Measurements from ENCODE around the gene APLNR. TPM values are rescaled to one million over a fixed set of nuclear protein-coding genes. Genes with fewer than 3 reads are reported as not detected.

The APLNR gene
- total and polyA plus RNA-seq, 2 of the 4 experiments (the other 2 are of a cell fraction): not detected

- no peak overlapping the region for H4K91ac ChIP-seq (ENCODE audit: insufficient read depth, low read depth, low read length)
- H4K5ac ChIP-seq (ENCODE audit: low read depth, low read length): no peak overlapping the region
- H2AFZ ChIP-seq (replicated peaks; ENCODE audit: low read length, poor library complexity): no peak overlapping the region
- H2AK9ac ChIP-seq (replicated peaks; ENCODE audit: low read depth, low read length, poor library complexity): no peak overlapping the region
- H2BK120ac ChIP-seq (ENCODE audit: low read depth, low read length): no peak overlapping the region; the same call in 1 of the 2 replicates
- no peaks in the 10 kb centered on the region for H3K9me1 ChIP-seq (ENCODE audit: insufficient read depth, low read length)
- H2BK5ac ChIP-seq (ENCODE audit: low read depth, low read length, poor library complexity, severe bottlenecking): peak overlapping the region; percentile 87
- no peak overlapping the region for H2AK5ac ChIP-seq (ENCODE audit: low read depth, low read length)
- BruUV-seq (replicated peaks): no TSS peak
- H4K20me1 ChIP-seq (ENCODE audit: insufficient read depth, low read length): no peaks in the 10 kb centered on the region
- peak; percentile 70 for TF ChIP-seq CEBPB (IDR thresholded peaks at IDR 0.05; ENCODE audit: low read depth, low read length)
- TF ChIP-seq, protein P1, sequence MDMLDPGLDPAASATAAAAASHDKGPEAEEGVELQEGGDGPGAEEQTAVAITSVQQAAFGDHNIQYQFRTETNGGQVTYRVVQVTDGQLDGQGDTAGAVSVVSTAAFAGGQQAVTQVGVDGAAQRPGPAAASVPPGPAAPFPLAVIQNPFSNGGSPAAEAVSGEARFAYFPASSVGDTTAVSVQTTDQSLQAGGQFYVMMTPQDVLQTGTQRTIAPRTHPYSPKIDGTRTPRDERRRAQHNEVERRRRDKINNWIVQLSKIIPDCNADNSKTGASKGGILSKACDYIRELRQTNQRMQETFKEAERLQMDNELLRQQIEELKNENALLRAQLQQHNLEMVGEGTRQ (IDR thresholded peaks at IDR 0.05; ENCODE audit: low read depth, low read length): no peak
- TF ChIP-seq NFE2L2 (IDR thresholded peaks at IDR 0.05; ENCODE audit: low read depth, low read length): no peak
- TF ChIP-seq SMC3 (IDR thresholded peaks at IDR 0.05; ENCODE audit: low read depth, low read length): no peak
- CTCF ChIA-PET: interaction anchor here (1.4 kb wide), 1 partner anchor 415 kb away, joined by 3 read pairs; no protein-coding TSS in a partner anchor
- dilution Hi-C loops (cut with HindIII; ENCODE audit: low sequenced_read_pairs, unreplicated experiment): no loop called here
- no peak overlapping the region for H3K18ac ChIP-seq (ENCODE audit: low read depth, low read length)
- peaks cover 2% of the 10 kb centered on the region for H3K4me1 ChIP-seq (ENCODE audit: control insufficient read depth, insufficient read depth, low read length)
- no peak overlapping the region for H3K4ac ChIP-seq (ENCODE audit: low read depth, low read length)
- intact Hi-C loops (cut with micrococcal nuclease): no loop called here
- no peak overlapping the region for H3K9ac ChIP-seq (ENCODE audit: low read depth, low read length)
- H3K36me3 ChIP-seq (ENCODE audit: control insufficient read depth, insufficient read depth, low read length): no peaks in the 10 kb centered on the region
- no peak overlapping the region for H4K8ac ChIP-seq (ENCODE audit: low read depth in 2 of 2, low read length in 2 of 2)
- H2BK20ac ChIP-seq (ENCODE audit: low read depth, low read length): no peak overlapping the region
- H3K4me2 ChIP-seq (ENCODE audit: low read depth, low read length): no peak overlapping the region
- peaks cover 1% of the 10 kb centered on the region; the same call in 1 of the 2 replicates for H3K9me3 ChIP-seq (ENCODE audit: control insufficient read depth, insufficient read depth, low read length)
- H3K27ac ChIP-seq (ENCODE audit: insufficient read depth, low read length): no peak overlapping the region
- POLR2A ChIA-PET (ENCODE audit: unreplicated experiment): no interaction called here
- no peak overlapping the region for H3K56ac ChIP-seq (ENCODE audit: extremely low read depth, insufficient read depth, low read length)
- ATAC-seq (ENCODE audit: low read depth): no peak
- no peak for DNase-seq
- H3K4me3 ChIP-seq (ENCODE audit: insufficient read depth, low read depth, low read length): no peak overlapping the region
- H3K23ac ChIP-seq (ENCODE audit: low read depth, low read length): no peak overlapping the region
- in situ Hi-C loops (cut with MboI; ENCODE audit: low sequenced_read_pairs): loop anchor here (10.0 kb wide), 1 partner anchor 251 kb away; no protein-coding TSS in a partner anchor
- no peak overlapping the region for H2BK15ac ChIP-seq (ENCODE audit: low read depth, low read length)
- no peaks in the 10 kb centered on the region for H3K79me1 ChIP-seq (ENCODE audit: low read depth in 1 of 2, low read length in 2 of 2)
- no peaks in the 10 kb centered on the region for H3K27me3 ChIP-seq (ENCODE audit: control insufficient read depth, insufficient read depth, low read length)
- H3K14ac ChIP-seq (replicated peaks; ENCODE audit: low read depth, low read length): no peak overlapping the region
Measured at GRCh38 chr11:57256119-57256518, 19.1 kb upstream of the APLNR start.

All from IMR-90 (cell line).